H1 (cell line): Measurements from ENCODE around the gene LCLAT1. TPM values are rescaled to one million over a fixed set of nuclear protein-coding genes. Genes with fewer than 3 reads are reported as not detected.

ENCODE experiments used
- CTCF ChIA-PET: fragments of 300-600 bp; sonication (Branson Sonifier 250); formaldehyde crosslinking; loops from one replicate; lab custom pipeline; 2021; ENCODE audit not compliant: partially characterized antibody; lab: Charles Lee
- POLR2A ChIA-PET: fragments of 300-600 bp; sonication (Branson Sonifier 250); formaldehyde crosslinking; loops from one replicate; lab custom pipeline; 2021; ENCODE audit warnings: inconsistent platforms; ENCODE audit not compliant: partially characterized antibody; lab: Charles Lee
- DNase-seq, 2 experiments: peaks; one replicate each; pipeline versions ENCODE4 v3.0.0 to v3.0.0-alpha.2; 2010 to 2022; ENCODE audit warnings: low spot score in 2 of 2, low read depth in 1 of 2, mixed read lengths in 1 of 2
- FAIRE-seq: peaks from 2 replicates; lab custom pipeline; 2011; peaks lifted over from hg19 to GRCh38; lab: Jason Lieb, UNC
- H2AFZ ChIP-seq: 2 replicates; pipeline ENCODE4 v1.8.1; 2012; ENCODE audit warnings: low read length, inconsistent platforms
- H2AK5ac ChIP-seq: 2 replicates; pipeline ENCODE4 v1.6.1; 2013; ENCODE audit warnings: low read depth, low read length
- H2BK120ac ChIP-seq: replicated peaks from 2 replicates; pipeline ENCODE3; 2013; ENCODE audit warnings: low read depth, low read length, inconsistent platforms
- H2BK12ac ChIP-seq: 2 replicates; pipeline ENCODE4 v1.6.1; 2013; ENCODE audit warnings: low read depth, low read length
- H2BK15ac ChIP-seq: 2 replicates; pipeline ENCODE4 v1.6.1; 2013; ENCODE audit warnings: low read length
- H2BK20ac ChIP-seq: 2 replicates; pipeline ENCODE4 v1.6.1; 2013; ENCODE audit warnings: low read length
- H2BK5ac ChIP-seq: 2 replicates; pipeline ENCODE4 v1.6.1; 2013; ENCODE audit warnings: low read depth, low read length
- H3K14ac ChIP-seq: 2 replicates; pipeline ENCODE4 v1.6.1; 2013; ENCODE audit warnings: inconsistent platforms; ENCODE audit not compliant: insufficient read length
- H3K18ac ChIP-seq: 2 replicates; pipeline ENCODE4 v1.6.1; 2013; ENCODE audit warnings: low read length; ENCODE audit errors: extremely low read depth
- H3K23ac ChIP-seq: 2 replicates; pipeline ENCODE4 v1.6.1; 2013; ENCODE audit warnings: inconsistent platforms; ENCODE audit not compliant: insufficient read length
- H3K23me2 ChIP-seq: 2 replicates; pipeline ENCODE4 v1.6.1; 2013; ENCODE audit warnings: low read depth, low read length
- H3K27ac ChIP-seq: 2 replicates; pipeline ENCODE4 v1.6.1; 2011; ENCODE audit warnings: low read depth, low read length, inconsistent platforms
- H3K27me3 ChIP-seq, 4 experiments: replicated peaks in 1 of 4; 1 replicate in 1 of 4; 2 replicates in 3 of 4; pipeline versions ENCODE4 v1.6.1 to v1.8.1; 2011 to 2013; ENCODE audit warnings: low read length in 3 of 4, mild to moderate bottlenecking in 3 of 4, inconsistent platforms in 2 of 4, mixed read lengths in 2 of 4, moderate library complexity in 1 of 4; ENCODE audit not compliant: control insufficient read depth in 3 of 4, insufficient read depth in 3 of 4; ENCODE audit errors: extremely low read depth in 1 of 4
- H3K36me3 ChIP-seq, 4 experiments: 2 replicates each; pipeline versions ENCODE4 v1.6.1 to v1.8.1; 2011 to 2013; ENCODE audit warnings: mild to moderate bottlenecking in 4 of 4, low read length in 3 of 4, moderate library complexity in 2 of 4, control low read depth in 1 of 4, inconsistent platforms in 1 of 4; ENCODE audit not compliant: insufficient read depth in 4 of 4, control insufficient read depth in 2 of 4
- H3K4ac ChIP-seq: replicated peaks from 2 replicates; pipeline ENCODE3; 2013; ENCODE audit warnings: low read length, low read depth, mixed read lengths, inconsistent platforms; ENCODE audit not compliant: insufficient read length
- H3K4me1 ChIP-seq, 4 experiments: replicated peaks in 1 of 4; 1 replicate in 1 of 4; 2 replicates in 3 of 4; pipeline versions ENCODE4 v1.6.1 to v1.8.1; 2011 to 2013; ENCODE audit warnings: low read length in 3 of 4, inconsistent platforms in 2 of 4, mixed read lengths in 1 of 4; ENCODE audit not compliant: insufficient read depth in 4 of 4, control insufficient read depth in 3 of 4
- H3K4me2 ChIP-seq, 2 experiments: 2 replicates each; pipeline versions ENCODE4 v1.6.1 to v1.8.1; 2011 to 2013; ENCODE audit warnings: low read depth in 2 of 2, low read length in 2 of 2, control low read depth in 1 of 2, inconsistent platforms in 1 of 2, mild to moderate bottlenecking in 1 of 2; ENCODE audit not compliant: insufficient read depth in 1 of 2
- H3K4me3 ChIP-seq, 4 experiments: fragments of 200-600, 300-600 bp in 1 of 4; sonication (generic), shearing (Covaris generic), sonication (Bioruptor Twin) in 1 of 4; 2 replicates each; pipeline versions ENCODE4 v1.5.1 to v1.8.1; 2011 to 2016; ENCODE audit warnings: low read length in 4 of 4, low read depth in 3 of 4, control low read depth in 2 of 4, inconsistent platforms in 2 of 4, mild to moderate bottlenecking in 2 of 4, mixed read lengths in 1 of 4, moderate library complexity in 1 of 4; ENCODE audit not compliant: insufficient read depth in 2 of 4; ENCODE audit errors: extremely low read depth in 1 of 4
- H3K56ac ChIP-seq: replicated peaks from 2 replicates; pipeline ENCODE3; 2013; ENCODE audit warnings: low read depth, mild to moderate bottlenecking, mixed read lengths, low read length, inconsistent platforms; ENCODE audit not compliant: insufficient read length
- H3K79me1 ChIP-seq: 2 replicates; pipeline ENCODE4 v1.6.1; 2013; ENCODE audit warnings: low read depth, low read length, control low read depth
- H3K79me2 ChIP-seq, 2 experiments: 2 replicates each; pipeline versions ENCODE4 v1.6.1 to v1.8.1; 2012 to 2013; ENCODE audit warnings: low read length in 2 of 2, mild to moderate bottlenecking in 2 of 2, inconsistent platforms in 1 of 2; ENCODE audit not compliant: insufficient read depth in 2 of 2, control insufficient read depth in 1 of 2
- H3K9ac ChIP-seq, 4 experiments: replicated peaks in 1 of 4; 1 replicate in 1 of 4; 2 replicates in 3 of 4; pipeline versions ENCODE4 v1.6.1 to v1.8.1; 2011 to 2013; ENCODE audit warnings: low read depth in 3 of 4, low read length in 3 of 4, control low read depth in 2 of 4, mild to moderate bottlenecking in 2 of 4, moderate library complexity in 2 of 4, inconsistent platforms in 1 of 4; ENCODE audit errors: extremely low read depth in 1 of 4
- H3K9me3 ChIP-seq, 2 experiments: 2 replicates each; pipeline versions ENCODE4 v1.6.1 to v1.8.1; 2012 to 2013; ENCODE audit warnings: mild to moderate bottlenecking in 2 of 2, moderate library complexity in 2 of 2, control low read depth in 1 of 2, inconsistent platforms in 1 of 2, low read depth in 1 of 2, low read length in 1 of 2, mixed read lengths in 1 of 2; ENCODE audit not compliant: insufficient read depth in 2 of 2
- H4K20me1 ChIP-seq, 2 experiments: replicated peaks in 1 of 2; 2 replicates each; pipeline versions ENCODE3 to v1.8.1; 2011 to 2013; ENCODE audit warnings: inconsistent platforms in 2 of 2, low read length in 2 of 2, mild to moderate bottlenecking in 1 of 2; ENCODE audit not compliant: insufficient read depth in 2 of 2, control insufficient read depth in 1 of 2
- H4K5ac ChIP-seq: 2 replicates; pipeline ENCODE4 v1.6.1; 2013; ENCODE audit warnings: low read length, low read depth, mixed read lengths, inconsistent platforms; ENCODE audit not compliant: insufficient read length
- H4K8ac ChIP-seq: 2 replicates; pipeline ENCODE4 v1.8.0; 2013; ENCODE audit warnings: mild to moderate bottlenecking, moderate library complexity, low read length, inconsistent platforms; ENCODE audit not compliant: insufficient read depth; ENCODE audit errors: extremely low read depth
- H4K91ac ChIP-seq: replicated peaks from 2 replicates; pipeline ENCODE3; 2013; ENCODE audit warnings: low read length, mixed read lengths, inconsistent platforms; ENCODE audit not compliant: insufficient read length
- ASH2L ChIP-seq: fragments of 200-600, 300-600 bp; sonication (generic); IDR thresholded peaks from one replicate; pipeline ENCODE4 v1.7.1; 2017; ENCODE audit warnings: low read length
- CBX5 ChIP-seq: fragments of 300-800, 300-1000 bp; sonication (generic); IDR thresholded peaks from 2 replicates; pipeline ENCODE4 v1.7.1; 2016; ENCODE audit warnings: antibody characterized with exemption, low read length, low read depth
- CEBPB ChIP-seq: IDR thresholded peaks from 2 replicates; pipeline ENCODE4 v1.6.1; 2012; ENCODE audit warnings: low read depth, low read length
- JUN ChIP-seq: IDR thresholded peaks from 2 replicates; pipeline ENCODE4 v1.6.1; 2011; ENCODE audit warnings: low read depth, mild to moderate bottlenecking, improper control_type of control experiment, low read length
- KDM5A ChIP-seq: fragments of 200-600 bp; IDR thresholded peaks from 2 replicates; pipeline ENCODE4 v1.7.1; 2012; ENCODE audit warnings: mild to moderate bottlenecking, low read length, inconsistent platforms, mixed read lengths
- NRF1 ChIP-seq: IDR thresholded peaks from 2 replicates; pipeline ENCODE4 v1.6.1; 2011; ENCODE audit warnings: mild to moderate bottlenecking, low read depth, low read length, improper control_type of control experiment
- RNF2 ChIP-seq: fragments of 200-900, 300-1000 bp; sonication (generic); IDR thresholded peaks from 2 replicates; pipeline ENCODE4 v1.7.1; 2016; ENCODE audit warnings: borderline replicate concordance, low read depth, mild to moderate bottlenecking, antibody characterized with exemption, low read length; ENCODE audit not compliant: poor library complexity, severe bottlenecking; ENCODE audit errors: missing control alignments
- SIRT6 ChIP-seq: IDR thresholded peaks from one replicate; pipeline ENCODE4 v1.7.1; 2012; ENCODE audit warnings: low read length, inconsistent platforms
- SP1 ChIP-seq: IDR thresholded peaks from 2 replicates; pipeline ENCODE4 v1.6.1; 2011; ENCODE audit warnings: low read depth, low read length
- SUZ12 ChIP-seq: fragments of 200-600 bp; sonication (generic); IDR thresholded peaks from 2 replicates; pipeline ENCODE4 v1.6.1; 2012; ENCODE audit warnings: mild to moderate bottlenecking, inconsistent platforms, low read length, moderate library complexity, mixed read lengths
- TBP ChIP-seq: IDR thresholded peaks from 2 replicates; pipeline ENCODE4 v1.6.1; 2011; ENCODE audit warnings: low read depth, low read length, improper control_type of control experiment
- YY1 ChIP-seq: IDR thresholded peaks from 2 replicates; pipeline ENCODE4 v1.6.1; 2011; ENCODE audit warnings: low read depth, mild to moderate bottlenecking, low read length
- ZNF274 ChIP-seq: IDR thresholded peaks from 2 replicates; pipeline ENCODE4 v1.7.0; 2012; ENCODE audit warnings: low read length, borderline replicate concordance; ENCODE audit errors: extremely low read depth
- WGBS, 2 experiments: shearing (Covaris generic) in 1 of 2; methylation state at CpG; one replicate each; pipeline versions ENCODE4 v1.1.6 to v1.1.7; 2013 to 2015; ENCODE audit warnings: low lambda C conversion rate in 2 of 2, mixed read lengths in 2 of 2, inconsistent platforms in 1 of 2, low coverage in 1 of 2, missing lambda C conversion rate in 1 of 2; ENCODE audit not compliant: insufficient replicate concordance in 2 of 2, insufficient coverage in 1 of 2, insufficient read length in 1 of 2; ENCODE audit errors: extremely low coverage in 1 of 2, missing lambda C conversion rate in 1 of 2; 5-methylcytosine and 5-hydroxymethylcytosine counted together
- polyA plus RNA-seq, 7 experiments: library from polyadenylated mRNA; depleted of rRNA in 3 of 7; stranded (reverse) in 5 of 7; unstranded in 2 of 7; fragments of >200 nt in 5 of 7; fragments of 200-250 nt in 2 of 7; gene quantifications; 1 replicate in 5 of 7; 2 replicates in 1 of 7; 4 replicates in 1 of 7; pipeline versions ENCODE4 v1.2.1 to v1.2.3, GENCODE V29; 2011 to 2013; ENCODE audit warnings: missing spikeins in 2 of 7, mixed read lengths in 2 of 7
- total RNA-seq: library from RNA; stranded (reverse); fragmentation: NEBNext Ultra II Directional; extraction: Animal tissue kit (Norgen Biotek cat#: 25700); gene quantifications from 2 replicates; pipeline ENCODE4 v1.2.1, GENCODE V29; 2021
- TF ChIP-seq, protein P1 (sequence below): IDR thresholded peaks from 2 replicates; pipeline ENCODE4 v1.6.1; 2012; ENCODE audit warnings: inconsistent platforms

The LCLAT1 gene
- total and polyA plus RNA-seq, 2 of the 8 experiments (the other 6 are each of a cell fraction or from before 2014, with no cell fraction given): 7.6 to 22.0 TPM

DNA sequence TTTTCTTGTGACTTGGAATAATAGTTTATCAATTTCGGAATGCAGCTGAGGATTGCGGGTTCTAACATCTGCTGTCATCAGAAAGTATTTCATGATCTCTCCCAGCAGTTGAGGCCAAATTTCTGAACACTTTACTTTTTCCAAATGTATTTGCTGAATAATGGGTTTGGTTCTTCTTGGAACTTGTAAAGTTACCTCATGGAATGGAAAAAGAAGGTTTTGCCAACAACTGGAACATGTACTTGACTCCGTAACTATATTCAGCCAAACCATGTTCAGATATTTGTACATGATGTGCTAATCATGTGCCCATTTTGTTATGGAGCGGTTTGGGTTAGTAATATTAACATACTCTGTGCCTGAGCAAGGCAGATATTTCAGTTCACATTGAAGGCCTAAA is 119.6 kb downstream of the LCLAT1 start:
- Histone ChIP-seq H3K4me2 (no peak overlapping the region), H3K27me3 (no peaks in the 10 kb centered on the region), H3K27ac (no peak overlapping the region), H4K5ac (no peak overlapping the region), H4K20me1 (no peaks in the 10 kb centered on the region), H3K23ac (no peak overlapping the region), H3K14ac (no peak overlapping the region), H3K56ac (no peak overlapping the region), H3K4me3 (no peak overlapping the region), H3K4me1 (no peaks in the 10 kb centered on the region), H3K79me1 (peaks cover 2% of the 10 kb centered on the region; the same call in 1 of the 2 replicates), H3K4ac (no peak overlapping the region), H3K18ac (no peak overlapping the region), H2BK20ac (no peak overlapping the region), H3K36me3 (peaks cover 0 to 6% (median 2%) of the 10 kb centered on the region in 4 experiments; a peak in 1 of 8 replicates), H3K23me2 (no peaks in the 10 kb centered on the region), H3K9ac (no peak overlapping the region; a peak in 1 of 7 replicates), H2AFZ (no peak overlapping the region), H3K9me3 (no peaks in the 10 kb centered on the region), H2AK5ac (no peak overlapping the region), H2BK12ac (no peak overlapping the region), H2BK5ac (no peak overlapping the region), H3K79me2 (no peaks in the 10 kb centered on the region), H4K8ac (no peak overlapping the region), H4K91ac (no peak overlapping the region), H2BK15ac (no peak overlapping the region), H2BK120ac (no peak overlapping the region)
- ChIA-PET POLR2A (no interaction called here), CTCF (no interaction called here)
- no peak for DNase-seq
- no peak for FAIRE-seq
- WGBS, 2 experiments: 90% methylated on average over 4 of the region's 4 CpGs; no CpG with 5 or more reads in 1 of the 2 experiments
- TF ChIP-seq SIRT6 (no peak), JUN (no peak), SUZ12 (no peak), ASH2L (no peak), KDM5A (no peak), ZNF274 (no peak), CEBPB (no peak), CBX5 (no peak), RNF2 (no peak), YY1 (no peak), TBP (no peak), SP1 (no peak), NRF1 (no peak)
- TF ChIP-seq, protein P1, sequence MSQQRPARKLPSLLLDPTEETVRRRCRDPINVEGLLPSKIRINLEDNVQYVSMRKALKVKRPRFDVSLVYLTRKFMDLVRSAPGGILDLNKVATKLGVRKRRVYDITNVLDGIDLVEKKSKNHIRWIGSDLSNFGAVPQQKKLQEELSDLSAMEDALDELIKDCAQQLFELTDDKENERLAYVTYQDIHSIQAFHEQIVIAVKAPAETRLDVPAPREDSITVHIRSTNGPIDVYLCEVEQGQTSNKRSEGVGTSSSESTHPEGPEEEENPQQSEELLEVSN: no peak
